ENCODE measurements around the gene CCNY.

CCNY gene

GRCh38 chr10:35608328-35608672 is 272.0 kb downstream of the CCNY start:
- FAIRE-seq (no peak), DNase-seq (ENCODE audit: low spot score) (no peak)

- DNase-seq (ENCODE audit: low spot score) (no peak), FAIRE-seq (no peak)
Observed at GRCh38 chr10:35611750-35612149, 275.4 kb downstream of the CCNY start.

- no peak for FAIRE-seq
- no peak for DNase-seq (ENCODE audit: low spot score)
Observed at GRCh38 chr10:35612385-35613106, 276.2 kb downstream of the CCNY start.

- FAIRE-seq, result no peak
Observed at GRCh38 chr10:35613107-35613440, 276.8 kb downstream of the CCNY start.

GRCh38 chr10:35613597-35614226 is 277.4 kb downstream of the CCNY start:
- DNase-seq (ENCODE audit: low spot score) (peak; percentile 18), FAIRE-seq (no peak)

More at GRCh38 chr10:35613107-35613440, 276.8 kb downstream of the CCNY start:
- no peak for DNase-seq (ENCODE audit: low spot score)

- no peak for FAIRE-seq
- no peak for DNase-seq (ENCODE audit: low spot score)
Observed at GRCh38 chr10:35614312-35614711, 278.0 kb downstream of the CCNY start.

Measured in urothelium cell line (cell line).